Measurements from ENCODE around the gene GPR25.

DNA sequence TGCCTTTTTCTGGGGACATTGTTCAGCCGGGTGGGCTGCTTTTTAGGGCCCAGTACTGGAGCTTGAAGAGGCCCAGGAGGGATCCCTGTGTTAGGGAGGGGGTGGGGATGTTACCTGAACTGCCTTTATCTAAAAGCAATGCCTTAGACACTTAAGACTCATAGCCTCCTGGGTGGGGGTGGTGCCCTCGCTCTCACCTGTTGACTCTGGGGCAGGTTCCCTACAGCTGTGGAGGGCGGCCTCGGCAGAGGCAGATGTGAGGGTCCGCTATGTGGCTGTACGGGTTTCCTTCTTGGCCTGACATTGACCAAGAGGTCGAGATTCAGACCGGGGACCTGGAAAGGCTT is 22.6 kb downstream of the GPR25 start:
- TF ChIP-seq, protein P1, sequence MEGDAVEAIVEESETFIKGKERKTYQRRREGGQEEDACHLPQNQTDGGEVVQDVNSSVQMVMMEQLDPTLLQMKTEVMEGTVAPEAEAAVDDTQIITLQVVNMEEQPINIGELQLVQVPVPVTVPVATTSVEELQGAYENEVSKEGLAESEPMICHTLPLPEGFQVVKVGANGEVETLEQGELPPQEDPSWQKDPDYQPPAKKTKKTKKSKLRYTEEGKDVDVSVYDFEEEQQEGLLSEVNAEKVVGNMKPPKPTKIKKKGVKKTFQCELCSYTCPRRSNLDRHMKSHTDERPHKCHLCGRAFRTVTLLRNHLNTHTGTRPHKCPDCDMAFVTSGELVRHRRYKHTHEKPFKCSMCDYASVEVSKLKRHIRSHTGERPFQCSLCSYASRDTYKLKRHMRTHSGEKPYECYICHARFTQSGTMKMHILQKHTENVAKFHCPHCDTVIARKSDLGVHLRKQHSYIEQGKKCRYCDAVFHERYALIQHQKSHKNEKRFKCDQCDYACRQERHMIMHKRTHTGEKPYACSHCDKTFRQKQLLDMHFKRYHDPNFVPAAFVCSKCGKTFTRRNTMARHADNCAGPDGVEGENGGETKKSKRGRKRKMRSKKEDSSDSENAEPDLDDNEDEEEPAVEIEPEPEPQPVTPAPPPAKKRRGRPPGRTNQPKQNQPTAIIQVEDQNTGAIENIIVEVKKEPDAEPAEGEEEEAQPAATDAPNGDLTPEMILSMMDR (IDR thresholded peaks at IDR 0.05 in 8 of 11, conservative IDR thresholded peaks at IDR 0.05 in 3 of 11) = no peak
- TF ChIP-seq POLR2A (IDR thresholded peaks at IDR 0.05) = no peak
- TF ChIP-seq POLR2AphosphoS5 (IDR thresholded peaks at IDR 0.05) = no peak

All from spleen (tissue), 7 donors.